GM20000 (cell line): ENCODE measurements around the gene SLC25A51.

Source experiments
- DNase-seq: peaks from one replicate; pipeline ENCODE4 v3.0.0; 2012; ENCODE audit warnings: low spot score
- TF ChIP-seq, protein P1 (sequence below): IDR thresholded peaks from 2 replicates; pipeline ENCODE4 v1.5.1; 2012; ENCODE audit warnings: mild to moderate bottlenecking, control low read depth; ENCODE audit errors: extremely low read depth, missing control alignments

The SLC25A51 gene

DNA sequence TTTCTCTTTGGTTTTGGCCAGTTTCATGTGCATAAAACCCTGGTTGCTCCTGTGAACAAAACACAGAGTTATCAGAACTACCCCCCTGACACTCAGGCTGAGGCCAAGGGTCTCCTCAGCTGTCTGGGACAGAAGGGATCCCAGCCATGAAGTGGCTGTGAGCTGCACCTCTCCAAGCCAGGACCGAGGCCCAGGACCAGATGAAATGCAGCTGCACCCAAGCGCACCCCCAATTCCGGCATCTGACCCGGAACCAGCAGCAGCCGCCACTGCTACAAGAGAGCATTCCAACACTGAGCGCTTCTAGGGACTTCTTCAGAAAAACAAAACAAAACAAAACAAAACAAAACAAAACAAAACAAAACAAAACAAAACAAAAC is 16.0 kb upstream of the SLC25A51 start:
- TF ChIP-seq, protein P1, sequence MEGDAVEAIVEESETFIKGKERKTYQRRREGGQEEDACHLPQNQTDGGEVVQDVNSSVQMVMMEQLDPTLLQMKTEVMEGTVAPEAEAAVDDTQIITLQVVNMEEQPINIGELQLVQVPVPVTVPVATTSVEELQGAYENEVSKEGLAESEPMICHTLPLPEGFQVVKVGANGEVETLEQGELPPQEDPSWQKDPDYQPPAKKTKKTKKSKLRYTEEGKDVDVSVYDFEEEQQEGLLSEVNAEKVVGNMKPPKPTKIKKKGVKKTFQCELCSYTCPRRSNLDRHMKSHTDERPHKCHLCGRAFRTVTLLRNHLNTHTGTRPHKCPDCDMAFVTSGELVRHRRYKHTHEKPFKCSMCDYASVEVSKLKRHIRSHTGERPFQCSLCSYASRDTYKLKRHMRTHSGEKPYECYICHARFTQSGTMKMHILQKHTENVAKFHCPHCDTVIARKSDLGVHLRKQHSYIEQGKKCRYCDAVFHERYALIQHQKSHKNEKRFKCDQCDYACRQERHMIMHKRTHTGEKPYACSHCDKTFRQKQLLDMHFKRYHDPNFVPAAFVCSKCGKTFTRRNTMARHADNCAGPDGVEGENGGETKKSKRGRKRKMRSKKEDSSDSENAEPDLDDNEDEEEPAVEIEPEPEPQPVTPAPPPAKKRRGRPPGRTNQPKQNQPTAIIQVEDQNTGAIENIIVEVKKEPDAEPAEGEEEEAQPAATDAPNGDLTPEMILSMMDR, result no peak
- no peak for DNase-seq

DNA sequence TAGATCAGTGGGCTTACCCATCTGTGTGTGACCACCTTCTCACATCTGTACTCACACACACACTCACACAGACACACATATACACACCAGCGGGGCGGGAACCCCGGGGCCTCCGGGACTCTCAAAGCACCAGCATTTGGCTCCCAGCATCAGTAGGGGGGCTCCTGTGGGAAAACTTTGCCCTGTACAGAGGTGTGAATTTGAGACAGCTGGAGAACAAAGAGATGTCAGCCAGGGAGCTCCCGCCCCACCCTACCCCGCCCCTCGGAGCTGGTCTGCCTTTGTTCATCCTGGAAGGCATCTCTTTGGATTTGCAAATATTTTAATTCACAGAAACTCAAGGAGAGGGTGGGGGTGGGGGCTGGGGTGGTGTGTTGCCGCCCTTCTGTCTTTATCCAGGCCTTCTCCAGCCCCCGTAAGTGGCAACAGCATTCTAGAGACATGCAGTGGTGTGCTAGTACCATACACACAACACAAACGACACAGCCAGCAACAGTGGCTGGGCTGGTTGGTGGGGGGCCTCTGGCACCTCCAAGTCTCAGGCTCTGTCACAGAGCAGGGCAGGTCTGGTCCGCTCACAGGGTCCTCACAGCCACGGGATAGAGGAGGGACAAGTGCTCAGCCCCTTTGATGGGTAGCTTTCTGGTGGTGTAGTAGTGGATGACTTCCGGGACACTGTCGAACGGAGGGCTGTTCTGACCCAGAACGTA is 15.5 kb upstream of the SLC25A51 start:
- TF ChIP-seq, protein P1, result no peak

DNA sequence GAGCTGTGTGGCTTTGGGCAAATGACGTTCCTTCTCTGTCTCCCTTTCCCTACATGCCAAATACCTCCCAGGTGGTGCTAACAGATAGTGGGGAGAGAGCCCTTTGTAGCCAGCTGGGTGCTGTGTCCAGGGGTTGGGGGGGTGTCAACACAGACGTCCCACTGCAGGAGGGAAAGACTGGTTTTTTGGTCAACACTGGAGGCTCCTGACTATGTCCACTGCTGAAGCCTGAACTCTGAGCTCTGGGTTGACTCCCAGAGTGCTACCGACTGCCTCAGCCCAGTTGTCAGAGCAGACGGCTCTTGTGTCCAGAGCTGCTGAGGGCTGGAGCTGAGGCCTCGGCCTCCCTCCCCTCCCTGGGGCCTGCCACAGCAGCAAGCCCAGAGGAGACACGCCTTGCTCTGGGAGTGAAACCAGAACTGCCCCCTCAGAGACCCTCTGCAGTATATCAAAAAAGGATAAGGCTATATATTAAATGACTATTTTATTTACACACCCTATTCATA is 14.8 kb upstream of the SLC25A51 start:
- TF ChIP-seq, protein P1, result no peak
- DNase-seq, result no peak

More for the DNA sequence above, 15.5 kb upstream of the SLC25A51 start:
- DNase-seq, result no peak

DNA sequence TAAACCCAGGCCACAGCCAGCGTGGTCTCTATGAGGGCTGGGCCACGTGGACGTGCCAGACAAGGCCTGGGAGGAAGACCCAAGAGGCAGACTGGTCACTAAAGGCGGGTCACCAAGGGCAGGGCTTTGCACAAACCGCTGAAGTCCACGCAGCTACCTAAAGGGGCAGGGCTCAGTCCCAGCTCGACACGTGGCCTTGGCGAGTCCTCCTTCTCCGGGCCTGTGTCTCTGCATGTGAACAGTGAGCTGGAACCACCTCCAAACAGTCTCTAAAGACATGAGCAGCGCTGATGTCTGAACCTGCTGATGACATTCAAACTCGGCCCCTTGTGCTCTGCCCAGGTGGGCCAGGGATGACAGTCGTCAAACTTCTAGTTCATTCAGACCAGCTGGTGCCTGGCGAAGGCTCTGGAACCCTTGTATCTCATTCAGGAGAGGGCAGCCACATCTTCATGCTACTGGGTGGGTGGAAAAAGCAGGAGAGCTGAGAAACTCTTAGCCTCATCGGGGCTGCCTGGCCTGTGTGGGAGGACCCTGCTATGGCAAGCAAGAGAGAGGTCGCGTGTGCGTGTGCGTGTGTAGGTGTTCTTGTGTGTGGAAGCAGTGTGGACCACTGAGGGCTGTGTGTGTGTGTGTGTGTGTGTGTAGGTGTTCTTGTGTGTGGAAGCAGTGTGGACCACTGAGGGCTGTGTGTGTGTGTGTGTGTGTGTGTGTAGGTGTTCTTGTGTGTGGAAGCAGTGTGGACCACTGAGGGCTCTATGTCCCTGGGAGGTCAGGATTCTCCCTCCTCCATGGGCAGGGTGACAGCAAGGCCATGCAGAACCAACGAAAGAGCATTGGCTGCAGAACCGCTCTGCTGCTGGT is 14.1 kb upstream of the SLC25A51 start:
- no peak for DNase-seq
- TF ChIP-seq, protein P1, result no peak

DNA sequence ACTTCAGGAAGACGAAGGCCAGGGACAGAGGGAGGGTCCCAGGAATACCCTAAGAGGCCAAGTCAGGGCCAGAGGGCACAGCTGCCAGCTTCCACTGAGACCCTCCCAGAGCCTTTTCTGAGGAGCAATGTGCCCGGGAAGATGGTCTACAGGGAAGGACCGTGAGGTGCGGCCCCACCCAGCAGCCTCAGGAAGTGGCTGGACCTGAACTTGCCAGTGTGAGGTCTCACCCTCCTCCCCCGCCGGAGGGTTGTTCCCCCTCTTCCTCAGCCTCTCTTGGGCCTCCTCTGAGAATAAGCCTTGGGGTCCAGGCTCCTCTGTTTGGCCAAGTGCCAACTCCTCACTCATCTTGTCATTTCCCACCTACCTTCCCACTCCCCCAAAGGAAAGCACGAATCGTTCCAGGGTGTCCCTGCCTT is 13.4 kb upstream of the SLC25A51 start:
- TF ChIP-seq, protein P1, result no peak
- DNase-seq, result no peak

DNA sequence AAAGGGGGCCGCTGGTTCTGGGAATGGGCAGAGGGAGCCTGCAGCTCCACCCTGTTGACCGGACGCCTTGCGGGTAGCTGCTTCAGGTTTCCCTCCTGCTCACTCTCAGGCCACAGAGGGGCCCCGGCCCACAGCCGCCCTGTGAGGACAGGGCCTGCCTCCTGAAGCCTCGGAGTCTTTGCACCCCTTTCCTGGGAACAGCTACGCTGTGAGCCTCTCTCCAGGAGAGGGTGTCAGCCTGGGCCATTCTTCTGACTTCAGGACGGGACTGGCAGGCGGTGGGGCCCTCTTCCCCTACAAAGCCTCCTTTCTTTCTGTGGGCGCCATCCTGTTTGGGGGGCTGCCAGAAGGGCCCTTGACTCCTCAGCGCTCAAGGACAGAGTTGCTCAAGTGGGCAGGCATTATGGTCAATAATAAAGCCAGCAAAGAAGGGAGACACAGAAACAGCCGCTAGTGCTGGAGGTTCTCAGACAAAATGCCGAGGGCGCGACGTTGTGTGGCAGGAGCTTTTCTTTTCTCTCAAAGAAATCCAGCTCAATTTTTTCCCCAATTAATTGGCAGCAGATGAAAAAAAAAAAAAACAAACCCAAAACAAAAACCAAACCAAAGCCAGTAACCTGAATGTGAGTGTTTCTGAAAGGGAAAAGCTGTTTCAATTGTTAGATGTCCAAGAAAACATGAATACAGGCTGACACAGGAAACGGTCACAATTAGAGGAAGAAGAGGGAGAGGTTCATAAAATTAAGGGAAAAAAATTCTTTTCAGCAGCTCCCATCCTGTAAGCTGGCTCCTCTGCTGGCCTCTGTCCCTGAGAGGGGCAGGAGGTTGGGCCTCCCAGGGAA is 12.8 kb upstream of the SLC25A51 start:
- TF ChIP-seq, protein P1, result no peak
- DNase-seq, result no peak
